T-helper 1 cell treated with Interleukin-12 subunit alpha and Interleukin-12 subunit beta and Interleukin-4 antibody, amounts not matched to agents 30 ng/mL and 1 ng/mL, for 36 hours (primary cell): ENCODE data around the gene ENTPD2. TPM values are rescaled to one million over a fixed set of nuclear protein-coding genes. Genes with fewer than 3 reads are reported as not detected.

Experiments used
- intact Hi-C: fragments of 100-400 bp; cut with micrococcal nuclease; formaldehyde crosslinking; loops from one replicate; pipeline ENCODE4 v1.15.1; 2024
- total RNA-seq: library from RNA; stranded (reverse); gene quantifications from 2 replicates; pipeline ENCODE4 v1.2.3, GENCODE V29; 2022

ENTPD2 gene
- total RNA-seq, 1 donor from 2014 or later, result not detected

DNA sequence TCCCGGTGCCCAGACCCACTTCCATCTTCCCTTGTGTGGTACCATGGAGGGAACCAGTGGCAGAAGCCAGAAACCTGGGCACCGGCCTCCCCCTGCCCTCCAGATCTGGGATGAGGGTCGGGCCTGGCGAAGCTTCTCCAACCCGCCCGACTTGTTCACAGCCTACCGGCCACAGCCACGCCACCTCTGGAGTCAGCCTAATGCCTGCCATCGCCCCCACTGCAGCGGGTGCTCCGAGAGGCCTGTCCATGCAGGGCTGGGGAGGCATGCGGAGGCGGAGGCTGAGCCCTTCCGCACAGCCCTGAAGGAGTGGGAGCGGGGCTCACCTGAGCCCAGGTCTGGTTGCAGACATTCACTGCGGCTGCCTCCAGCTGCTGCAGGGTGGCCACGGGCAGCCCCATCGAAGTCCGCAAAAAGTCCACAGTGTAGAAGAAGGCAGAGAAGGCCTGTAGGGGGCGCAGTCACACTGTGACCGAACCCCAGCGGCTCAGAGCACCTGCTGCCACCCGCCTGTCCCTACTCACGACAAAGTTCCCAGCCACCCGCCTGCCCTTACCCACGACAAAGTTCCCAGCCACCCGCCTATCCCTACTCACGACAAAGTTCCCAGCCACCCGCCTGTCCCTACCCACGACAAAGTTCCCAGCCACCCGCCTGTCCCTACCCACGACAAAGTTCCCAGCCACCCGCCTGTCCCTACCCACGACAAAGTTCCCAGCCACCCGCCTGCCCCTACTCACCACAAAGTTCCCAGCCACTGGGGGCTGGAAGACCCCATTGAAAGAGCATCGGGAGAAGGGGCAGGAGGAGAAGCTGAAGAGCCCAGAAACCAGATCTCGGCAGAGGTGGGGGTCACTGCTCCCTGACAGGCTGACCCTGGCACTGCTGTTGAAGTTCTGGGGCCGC is 4.1 kb downstream of the ENTPD2 start:
- intact Hi-C loops, result loop anchor here (5.0 kb wide), 1 partner anchor 202 kb away; the partner anchor contains the start of gene PHPT1

DNA sequence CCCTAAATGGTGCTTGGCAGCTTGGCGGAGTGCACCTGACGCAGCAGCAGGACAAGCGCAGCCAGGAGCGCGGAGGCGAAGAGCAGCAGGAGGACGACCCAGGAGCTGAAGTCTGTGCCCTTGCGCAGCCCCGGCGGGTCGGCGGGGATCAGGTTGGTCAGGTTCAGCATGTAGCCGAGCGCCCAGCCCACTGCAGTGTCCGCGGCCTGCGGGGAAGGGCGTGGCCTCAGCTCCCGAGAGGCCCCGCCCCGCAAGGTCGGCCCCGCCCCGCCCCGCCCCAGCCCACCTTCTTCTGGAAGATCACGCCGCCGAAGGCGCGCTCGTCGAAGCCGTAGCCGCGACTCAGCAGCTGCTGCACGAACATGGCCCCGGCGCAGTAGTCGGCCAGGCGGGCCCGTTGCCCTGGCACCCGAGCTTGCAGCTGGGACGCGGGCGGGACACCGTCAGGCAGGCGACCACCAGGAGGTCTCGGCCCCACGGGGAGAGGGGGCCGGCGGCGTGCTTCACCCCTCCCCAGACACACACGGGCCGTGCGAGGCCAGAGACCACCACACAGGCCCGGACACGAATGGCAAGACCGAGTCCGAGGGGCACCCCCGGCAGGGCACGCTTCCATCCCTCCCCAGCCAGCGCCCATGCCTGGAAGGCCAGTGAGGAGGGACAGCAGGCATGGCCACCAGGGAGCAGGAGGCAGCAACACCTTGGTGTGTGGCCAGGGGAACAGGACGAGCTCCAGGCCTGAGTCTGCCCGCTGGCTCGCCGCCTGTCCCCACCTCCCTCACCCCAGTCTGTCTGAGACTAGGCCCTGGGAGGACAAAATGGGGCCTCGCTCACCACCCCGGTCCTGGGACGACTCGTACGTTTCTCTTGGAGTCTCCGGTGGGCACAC is 5.0 kb downstream of the ENTPD2 start:
- intact Hi-C loops, result loop anchor here (5.0 kb wide), 1 partner anchor 202 kb away; the partner anchor contains the start of gene PHPT1

- intact Hi-C loops, result loop anchor here (1.0 to 5.0 kb wide), 4 partner anchors 11 to 199 kb away; partner anchors contain the start of genes PHPT1 and RNF224
These were observed 7.6 kb downstream of the ENTPD2 start, which contains the start of gene NPDC1 for GRCh38 chr9:137046088-137046787. Gene NPDC1, minus strand, starts transcription at chr9:137046177. Its CDS starts 188 bp downstream, at chr9:137045989.

DNA sequence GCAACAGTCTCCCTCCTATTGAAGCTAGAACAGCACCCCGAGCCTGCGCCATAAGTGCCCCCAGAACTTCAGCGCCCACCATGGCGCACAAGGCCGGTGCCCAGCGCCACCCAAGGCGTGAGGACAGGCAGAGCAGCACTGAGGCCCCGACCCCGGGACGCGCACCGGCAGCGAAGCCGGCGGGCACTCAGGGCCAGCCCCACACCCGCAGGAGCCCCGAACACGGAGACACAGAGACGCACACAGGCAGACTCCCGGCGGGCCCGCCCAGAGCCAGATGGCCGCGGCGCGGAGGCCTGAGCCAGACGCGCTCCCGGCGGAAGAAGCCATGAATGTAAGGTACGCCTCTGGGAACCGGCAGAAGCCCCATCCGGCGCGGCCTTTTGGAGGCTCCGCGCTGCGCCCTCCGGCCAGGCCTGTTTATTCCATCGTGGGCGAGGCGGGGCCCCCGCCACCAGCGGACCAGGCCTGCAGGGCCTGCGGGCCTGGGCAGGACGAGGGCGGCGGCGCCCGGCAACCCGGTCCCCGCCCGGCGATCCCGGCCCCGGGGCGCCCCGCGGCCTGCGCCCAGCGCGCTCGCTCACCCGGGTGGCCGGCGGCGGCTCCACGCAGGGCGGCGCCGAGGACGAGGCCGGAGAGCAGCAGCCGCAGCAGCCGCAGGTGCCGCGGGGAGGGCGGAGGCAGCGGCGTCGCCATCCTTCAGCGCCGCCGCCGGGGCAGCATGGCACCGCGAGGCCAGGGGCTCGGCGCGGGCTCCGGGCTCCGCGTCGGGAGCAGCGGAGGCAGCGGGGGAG is 8.4 kb downstream of the ENTPD2 start:
- intact Hi-C loops, result loop anchor here (1.0 to 5.0 kb wide), 4 partner anchors 10 to 198 kb away; partner anchors contain the start of genes PHPT1 and RNF224

DNA sequence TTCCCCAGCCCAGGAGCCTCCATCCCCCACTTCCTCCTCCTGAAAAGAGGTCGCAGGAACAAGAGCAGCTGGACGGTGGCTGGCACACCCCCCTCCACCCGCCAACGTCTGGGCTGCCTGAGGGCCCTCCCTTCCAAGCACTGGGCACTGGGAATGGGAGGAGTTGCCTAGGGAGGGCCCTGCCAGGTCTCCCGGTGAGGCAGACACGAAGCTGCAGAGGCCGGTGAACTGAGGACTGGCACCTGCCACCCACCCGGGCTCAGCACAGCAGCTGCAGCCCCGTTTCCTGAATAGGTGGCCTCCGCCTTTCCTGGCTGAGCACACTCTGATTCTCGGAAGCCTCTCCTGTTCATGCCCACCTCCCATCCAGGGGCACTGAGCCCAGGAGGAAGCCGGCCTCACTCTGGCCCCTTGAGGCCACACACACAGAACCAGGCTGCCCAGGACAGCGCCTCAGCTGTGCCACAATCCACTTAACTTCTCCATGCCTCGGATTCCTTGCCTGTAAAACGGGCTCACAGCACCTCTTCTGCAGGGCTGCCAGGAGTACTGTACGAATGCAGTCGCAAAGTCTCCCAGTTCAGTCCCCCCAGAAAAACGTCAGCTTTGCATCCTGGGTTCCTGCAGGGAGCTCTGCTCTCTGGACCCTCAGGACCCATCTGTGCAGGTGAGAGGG is 9.2 kb downstream of the ENTPD2 start:
- intact Hi-C loops, result loop anchor here (5.0 kb wide), 1 partner anchor 197 kb away; the partner anchor contains the start of gene PHPT1

DNA sequence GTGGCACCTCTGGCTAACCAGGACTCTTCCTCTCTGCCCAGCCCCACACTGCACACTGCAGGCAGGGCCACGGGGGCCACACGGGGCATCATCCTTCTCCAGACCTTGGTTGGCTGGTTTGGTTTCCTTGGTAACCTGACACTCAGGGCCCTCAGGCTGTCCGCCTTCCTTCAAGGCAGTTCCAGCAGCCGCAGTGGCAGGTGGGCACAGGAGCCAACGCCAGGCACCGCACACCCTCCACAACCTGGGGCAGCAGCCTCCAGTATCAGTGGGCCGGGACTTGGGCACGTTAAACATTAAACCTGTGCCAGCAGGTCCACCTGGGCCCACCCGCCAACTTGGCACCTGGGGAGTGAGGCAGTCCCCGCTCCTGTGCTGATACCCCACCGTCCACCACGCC is 9.8 kb downstream of the ENTPD2 start:
- intact Hi-C loops, result no loop called here

- intact Hi-C loops, result no loop called here
These were observed 10.8 kb downstream of the ENTPD2 start for GRCh38 chr9:137042751-137043727.

DNA sequence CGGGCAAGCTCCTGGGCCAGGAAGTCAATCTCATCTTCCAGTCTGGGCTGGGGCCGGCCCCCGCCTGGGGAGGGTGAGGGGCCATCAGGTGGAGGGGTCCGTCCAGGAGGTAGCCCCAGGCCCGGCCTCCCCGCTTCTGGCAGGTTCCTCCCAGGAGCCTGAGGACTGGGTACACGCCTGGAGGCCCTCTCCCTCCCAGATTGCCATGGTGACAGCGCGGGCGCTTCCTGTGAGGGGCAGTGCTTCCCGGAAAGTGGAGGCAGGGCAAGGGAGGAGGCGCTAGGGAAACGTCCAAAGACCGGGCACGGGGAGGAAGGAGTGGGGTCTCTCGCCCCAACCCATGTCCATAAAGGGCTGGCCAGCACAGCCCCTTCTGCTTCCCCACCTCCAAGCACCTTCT is 12.7 kb downstream of the ENTPD2 start:
- intact Hi-C loops, result no loop called here

DNA sequence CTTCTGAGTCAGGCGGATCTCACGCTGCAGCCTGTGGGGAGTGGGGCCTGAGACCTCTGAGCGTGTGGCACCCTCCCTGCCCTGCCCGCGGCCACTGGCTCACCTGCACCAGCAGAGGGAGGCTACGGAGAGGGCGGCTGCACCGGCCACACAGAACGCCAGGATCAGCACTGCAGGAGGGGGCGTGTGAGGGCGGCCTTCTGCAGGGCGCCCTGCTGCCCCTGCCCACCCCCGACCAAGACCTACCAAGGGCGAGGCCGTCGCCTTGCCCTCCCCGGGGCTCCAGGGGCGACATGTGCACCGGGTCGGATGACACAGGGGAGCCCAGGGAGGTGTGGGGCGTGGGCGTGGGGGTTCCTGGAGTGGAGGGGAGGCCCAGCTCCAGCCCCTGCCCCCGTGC is 13.3 kb downstream of the ENTPD2 start:
- intact Hi-C loops, result no loop called here

- intact Hi-C loops, result no loop called here
These were observed 14.1 kb downstream of the ENTPD2 start for GRCh38 chr9:137039611-137040366.

DNA sequence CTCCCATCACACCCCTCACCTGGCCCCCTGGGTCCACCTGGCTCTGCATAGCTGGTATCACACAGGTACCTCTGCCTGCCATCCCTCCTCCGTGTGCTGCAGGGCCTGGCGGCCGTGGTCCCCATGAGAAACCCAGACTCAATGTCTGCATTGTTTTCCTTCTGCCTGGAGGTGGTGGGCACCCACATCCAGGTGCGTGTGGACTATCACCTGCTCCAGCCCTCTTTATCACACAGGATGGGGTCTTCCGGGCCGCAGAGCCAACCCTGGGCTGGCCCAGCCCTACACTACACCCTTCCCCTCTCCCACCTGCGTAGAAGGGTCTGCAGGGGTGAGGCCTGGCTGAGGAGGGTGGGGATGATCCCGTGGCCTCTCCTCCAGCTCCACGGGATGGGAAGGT is 14.9 kb downstream of the ENTPD2 start:
- intact Hi-C loops, result no loop called here

DNA sequence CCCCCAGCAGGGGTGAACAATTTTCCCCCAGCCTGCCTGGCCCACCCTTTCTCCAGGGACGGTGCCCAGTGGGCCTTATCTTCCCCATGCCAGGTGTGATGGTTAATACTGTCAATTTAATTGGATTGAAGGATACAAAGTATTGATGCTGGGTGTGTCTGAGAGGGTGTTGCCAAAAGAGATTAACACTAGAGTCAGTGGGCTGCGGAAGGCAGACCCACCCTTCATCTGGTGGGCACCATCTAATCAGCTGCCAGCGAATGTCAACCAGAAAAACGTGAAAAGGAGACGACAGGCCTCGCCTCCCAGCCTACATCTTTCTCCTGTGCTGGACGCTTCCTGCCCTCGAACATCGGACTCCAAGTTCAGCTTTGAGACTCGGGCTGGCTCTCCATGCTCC is 16.4 kb downstream of the ENTPD2 start:
- intact Hi-C loops, result no loop called here

DNA sequence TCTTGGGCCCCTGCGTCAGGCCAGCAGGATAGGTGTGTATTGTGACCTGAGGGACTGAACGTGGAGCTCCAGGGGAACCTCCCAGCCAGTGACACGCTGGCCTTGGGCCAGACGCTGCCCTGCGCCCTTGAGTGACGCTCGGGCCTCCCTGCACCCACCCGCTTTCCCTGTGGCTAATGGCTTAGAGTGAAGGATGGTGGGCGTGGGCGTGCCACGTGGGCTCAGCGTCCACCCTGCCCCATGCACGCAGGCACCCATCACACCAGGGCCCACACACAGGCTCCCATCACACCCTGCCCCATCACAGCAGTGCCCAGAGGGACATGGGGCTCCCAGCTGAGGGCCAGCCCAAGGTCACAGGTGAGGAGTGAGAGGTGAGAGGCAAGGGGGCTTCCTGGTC is 16.8 kb downstream of the ENTPD2 start:
- intact Hi-C loops, result no loop called here

GRCh38 chr9:137035937-137036336 is 17.9 kb downstream of the ENTPD2 start:
- intact Hi-C loops, result loop anchor here (1.0 to 2.0 kb wide), 9 partner anchors 10 to 249 kb away; partner anchors contain the start of genes AJM1, FBXW5, MAN1B1 and NPDC1

GRCh38 chr9:137035507-137035834 is 18.4 kb downstream of the ENTPD2 start:
- intact Hi-C loops, result loop anchor here (1.0 to 2.0 kb wide), 9 partner anchors 11 to 248 kb away; partner anchors contain the start of genes AJM1, FBXW5, MAN1B1 and NPDC1

DNA sequence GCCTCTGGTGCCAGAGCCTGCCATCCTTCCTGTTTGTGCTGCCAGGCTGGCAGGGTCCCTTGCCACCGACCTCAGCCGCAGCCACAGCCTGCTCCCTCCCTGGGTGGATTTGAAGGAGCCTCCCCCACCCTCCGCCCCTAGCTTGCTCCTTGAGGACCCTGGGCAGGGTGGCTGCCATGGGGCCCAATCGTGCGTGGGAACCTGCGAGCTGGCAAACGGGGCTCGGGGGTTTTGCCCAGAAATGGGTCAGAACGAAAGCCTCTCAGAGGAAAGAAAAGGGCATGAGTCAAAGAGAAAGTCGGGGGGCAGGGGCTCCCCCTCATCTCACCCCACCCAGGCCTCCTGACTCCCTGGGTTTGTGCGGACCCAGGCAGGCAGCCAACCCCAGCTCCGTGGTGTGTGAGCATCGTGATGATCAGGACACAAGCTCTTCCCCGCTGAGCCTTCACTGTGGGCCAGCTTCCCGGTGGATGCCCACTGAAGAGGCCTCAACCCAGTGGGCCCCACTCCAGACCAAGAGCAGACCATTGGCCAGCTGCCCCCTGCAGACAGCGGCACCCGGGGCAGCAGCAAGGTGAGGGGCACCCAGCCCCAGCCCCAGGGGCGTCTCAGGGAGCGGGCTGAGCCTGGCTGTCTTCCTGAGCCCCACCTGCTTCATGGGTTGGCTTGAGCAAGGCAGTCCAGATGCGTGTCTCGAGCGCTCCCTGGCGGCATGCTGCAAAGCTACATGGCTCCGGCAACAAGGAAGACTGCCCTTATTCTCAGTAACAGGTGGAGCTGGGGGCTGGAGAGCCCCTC is 19.0 kb downstream of the ENTPD2 start:
- intact Hi-C loops, result loop anchor here (1.0 to 2.0 kb wide), 9 partner anchors 11 to 248 kb away; partner anchors contain the start of genes AJM1, FBXW5, MAN1B1 and NPDC1
